ENCODE results near the gene CDKN2B-AS1. TPM values are rescaled to one million over a fixed set of nuclear protein-coding genes. Genes with fewer than 3 reads are reported as not detected.

CDKN2B-AS1 gene
- total RNA-seq, 1 experiment from 2014 or later, result 0.24 TPM

DNA sequence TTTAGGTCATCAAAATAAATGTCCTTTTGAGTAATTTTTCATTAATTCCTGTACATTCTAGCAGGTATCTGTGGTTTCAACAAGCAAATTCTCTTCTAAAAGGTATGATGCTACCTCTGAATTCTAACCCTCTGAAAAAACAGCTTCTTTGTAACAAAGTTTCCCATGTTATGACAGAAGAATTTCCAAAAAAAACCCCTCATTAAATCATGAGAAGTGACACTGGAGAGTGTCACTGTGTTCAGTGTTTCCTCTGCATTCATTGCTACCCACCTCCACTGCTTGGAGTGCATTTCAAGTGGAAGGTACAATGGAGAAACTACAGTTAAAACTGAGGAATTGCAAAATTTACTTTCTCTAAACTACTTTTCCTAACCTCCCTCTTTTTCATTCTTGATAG is 10.5 kb upstream of the CDKN2B-AS1 start (continued):
- TF ChIP-seq, protein P1, sequence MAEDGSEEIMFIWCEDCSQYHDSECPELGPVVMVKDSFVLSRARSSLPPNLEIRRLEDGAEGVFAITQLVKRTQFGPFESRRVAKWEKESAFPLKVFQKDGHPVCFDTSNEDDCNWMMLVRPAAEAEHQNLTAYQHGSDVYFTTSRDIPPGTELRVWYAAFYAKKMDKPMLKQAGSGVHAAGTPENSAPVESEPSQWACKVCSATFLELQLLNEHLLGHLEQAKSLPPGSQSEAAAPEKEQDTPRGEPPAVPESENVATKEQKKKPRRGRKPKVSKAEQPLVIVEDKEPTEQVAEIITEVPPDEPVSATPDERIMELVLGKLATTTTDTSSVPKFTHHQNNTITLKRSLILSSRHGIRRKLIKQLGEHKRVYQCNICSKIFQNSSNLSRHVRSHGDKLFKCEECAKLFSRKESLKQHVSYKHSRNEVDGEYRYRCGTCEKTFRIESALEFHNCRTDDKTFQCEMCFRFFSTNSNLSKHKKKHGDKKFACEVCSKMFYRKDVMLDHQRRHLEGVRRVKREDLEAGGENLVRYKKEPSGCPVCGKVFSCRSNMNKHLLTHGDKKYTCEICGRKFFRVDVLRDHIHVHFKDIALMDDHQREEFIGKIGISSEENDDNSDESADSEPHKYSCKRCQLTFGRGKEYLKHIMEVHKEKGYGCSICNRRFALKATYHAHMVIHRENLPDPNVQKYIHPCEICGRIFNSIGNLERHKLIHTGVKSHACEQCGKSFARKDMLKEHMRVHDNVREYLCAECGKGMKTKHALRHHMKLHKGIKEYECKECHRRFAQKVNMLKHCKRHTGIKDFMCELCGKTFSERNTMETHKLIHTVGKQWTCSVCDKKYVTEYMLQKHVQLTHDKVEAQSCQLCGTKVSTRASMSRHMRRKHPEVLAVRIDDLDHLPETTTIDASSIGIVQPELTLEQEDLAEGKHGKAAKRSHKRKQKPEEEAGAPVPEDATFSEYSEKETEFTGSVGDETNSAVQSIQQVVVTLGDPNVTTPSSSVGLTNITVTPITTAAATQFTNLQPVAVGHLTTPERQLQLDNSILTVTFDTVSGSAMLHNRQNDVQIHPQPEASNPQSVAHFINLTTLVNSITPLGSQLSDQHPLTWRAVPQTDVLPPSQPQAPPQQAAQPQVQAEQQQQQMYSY (CRISPR knock-in tag; IDR thresholded peaks at IDR 0.05), result no peak
- no peak for TF ChIP-seq CBFB (CRISPR knock-in tag; IDR thresholded peaks at IDR 0.05; ENCODE audit: low read depth)
- TF ChIP-seq ELF4 (CRISPR knock-in tag; IDR thresholded peaks at IDR 0.05; ENCODE audit: low read depth), result no peak
- no peak for TF ChIP-seq NFATC4 (CRISPR knock-in tag; IDR thresholded peaks at IDR 0.05)
- no peak for TF ChIP-seq ZNF423 (CRISPR knock-in tag; IDR thresholded peaks at IDR 0.05)
- TF ChIP-seq RELA (CRISPR knock-in tag; IDR thresholded peaks at IDR 0.05; ENCODE audit: borderline replicate concordance), result no peak
- TF ChIP-seq, protein P2, sequence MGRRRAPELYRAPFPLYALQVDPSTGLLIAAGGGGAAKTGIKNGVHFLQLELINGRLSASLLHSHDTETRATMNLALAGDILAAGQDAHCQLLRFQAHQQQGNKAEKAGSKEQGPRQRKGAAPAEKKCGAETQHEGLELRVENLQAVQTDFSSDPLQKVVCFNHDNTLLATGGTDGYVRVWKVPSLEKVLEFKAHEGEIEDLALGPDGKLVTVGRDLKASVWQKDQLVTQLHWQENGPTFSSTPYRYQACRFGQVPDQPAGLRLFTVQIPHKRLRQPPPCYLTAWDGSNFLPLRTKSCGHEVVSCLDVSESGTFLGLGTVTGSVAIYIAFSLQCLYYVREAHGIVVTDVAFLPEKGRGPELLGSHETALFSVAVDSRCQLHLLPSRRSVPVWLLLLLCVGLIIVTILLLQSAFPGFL (CRISPR knock-in tag; IDR thresholded peaks at IDR 0.05; ENCODE audit: borderline replicate concordance), result no peak
- no peak for TF ChIP-seq FOXP1 (CRISPR knock-in tag; IDR thresholded peaks at IDR 0.05; ENCODE audit: borderline replicate concordance)
- no peak for TF ChIP-seq IRF2 (CRISPR knock-in tag; IDR thresholded peaks at IDR 0.05; ENCODE audit: borderline replicate concordance, low read depth)
- TF ChIP-seq KAT7 (CRISPR knock-in tag; IDR thresholded peaks at IDR 0.05; ENCODE audit: borderline replicate concordance), result no peak

DNA sequence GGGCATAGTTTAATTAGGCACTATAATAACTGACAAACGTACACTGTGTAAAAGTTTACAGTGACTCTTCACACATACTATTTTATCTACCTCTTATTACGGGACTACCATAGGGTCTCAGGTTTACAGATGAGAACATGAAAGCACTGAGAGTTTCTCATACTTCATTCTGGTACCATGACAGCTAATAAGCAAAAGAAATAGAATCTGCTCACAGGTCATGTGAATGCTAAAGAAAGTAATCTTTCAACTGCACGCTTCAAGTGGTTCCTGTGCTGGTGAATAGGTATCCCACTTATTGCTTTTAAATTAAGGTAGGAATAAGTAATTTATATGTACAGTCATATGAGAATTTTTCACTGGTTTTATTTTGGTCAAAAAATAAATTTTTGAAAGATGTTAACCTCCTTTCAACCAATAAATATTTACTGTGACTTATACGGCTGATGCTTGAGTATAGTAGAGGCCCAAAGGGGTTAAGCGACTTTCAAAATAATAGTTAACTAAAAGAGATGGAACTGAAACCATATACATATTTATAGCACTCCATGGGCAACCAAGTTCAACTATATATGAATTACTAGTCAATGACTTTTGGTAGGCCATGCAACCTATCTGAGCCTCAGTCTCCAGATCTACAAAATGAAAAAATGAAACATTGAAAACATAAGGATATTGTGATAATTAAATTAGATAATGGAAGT is 8.5 kb upstream of the CDKN2B-AS1 start:
- H3K9me3 Mint-ChIP-seq, result no peaks in the 10 kb centered on the region
- no peak overlapping the region for H3K27ac Mint-ChIP-seq
- peaks cover 16% of the 10 kb centered on the region for H3K4me1 Mint-ChIP-seq
- POLR2A ChIA-PET, result no interaction called here
- CTCF ChIA-PET, result interaction anchor here (1.1 to 1.8 kb wide), 2 partner anchors 9 to 22 kb away, joined by 3 to 7 read pairs; partner anchors contain the start of genes CDKN2B and CDKN2B-AS1
- no peak for ATAC-seq
- no peak overlapping the region for H3K4me3 Mint-ChIP-seq
- no peak for DNase-seq (ENCODE audit: low spot score)
- H3K27me3 Mint-ChIP-seq (ENCODE audit: low read depth), result peaks cover 100% of the 10 kb centered on the region
- H3K36me3 Mint-ChIP-seq, result no peaks in the 10 kb centered on the region
- TF ChIP-seq, protein P3, sequence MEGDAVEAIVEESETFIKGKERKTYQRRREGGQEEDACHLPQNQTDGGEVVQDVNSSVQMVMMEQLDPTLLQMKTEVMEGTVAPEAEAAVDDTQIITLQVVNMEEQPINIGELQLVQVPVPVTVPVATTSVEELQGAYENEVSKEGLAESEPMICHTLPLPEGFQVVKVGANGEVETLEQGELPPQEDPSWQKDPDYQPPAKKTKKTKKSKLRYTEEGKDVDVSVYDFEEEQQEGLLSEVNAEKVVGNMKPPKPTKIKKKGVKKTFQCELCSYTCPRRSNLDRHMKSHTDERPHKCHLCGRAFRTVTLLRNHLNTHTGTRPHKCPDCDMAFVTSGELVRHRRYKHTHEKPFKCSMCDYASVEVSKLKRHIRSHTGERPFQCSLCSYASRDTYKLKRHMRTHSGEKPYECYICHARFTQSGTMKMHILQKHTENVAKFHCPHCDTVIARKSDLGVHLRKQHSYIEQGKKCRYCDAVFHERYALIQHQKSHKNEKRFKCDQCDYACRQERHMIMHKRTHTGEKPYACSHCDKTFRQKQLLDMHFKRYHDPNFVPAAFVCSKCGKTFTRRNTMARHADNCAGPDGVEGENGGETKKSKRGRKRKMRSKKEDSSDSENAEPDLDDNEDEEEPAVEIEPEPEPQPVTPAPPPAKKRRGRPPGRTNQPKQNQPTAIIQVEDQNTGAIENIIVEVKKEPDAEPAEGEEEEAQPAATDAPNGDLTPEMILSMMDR (IDR thresholded peaks at IDR 0.05), result no peak
- TF ChIP-seq, protein P4, sequence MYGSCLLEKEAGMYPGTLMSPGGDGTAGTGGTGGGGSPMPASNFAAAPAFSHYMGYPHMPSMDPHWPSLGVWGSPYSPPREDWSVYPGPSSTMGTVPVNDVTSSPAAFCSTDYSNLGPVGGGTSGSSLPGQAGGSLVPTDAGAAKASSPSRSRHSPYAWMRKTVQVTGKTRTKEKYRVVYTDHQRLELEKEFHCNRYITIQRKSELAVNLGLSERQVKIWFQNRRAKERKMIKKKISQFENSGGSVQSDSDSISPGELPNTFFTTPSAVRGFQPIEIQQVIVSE (CRISPR knock-in tag; IDR thresholded peaks at IDR 0.05; ENCODE audit: borderline replicate concordance), result no peak
- TF ChIP-seq NR3C1 (CRISPR knock-in tag; conservative IDR thresholded peaks at IDR 0.05; ENCODE audit: low read depth), result no peak
- TF ChIP-seq, protein P2 (CRISPR knock-in tag; IDR thresholded peaks at IDR 0.05; ENCODE audit: borderline replicate concordance), result no peak
- TF ChIP-seq, protein P5, sequence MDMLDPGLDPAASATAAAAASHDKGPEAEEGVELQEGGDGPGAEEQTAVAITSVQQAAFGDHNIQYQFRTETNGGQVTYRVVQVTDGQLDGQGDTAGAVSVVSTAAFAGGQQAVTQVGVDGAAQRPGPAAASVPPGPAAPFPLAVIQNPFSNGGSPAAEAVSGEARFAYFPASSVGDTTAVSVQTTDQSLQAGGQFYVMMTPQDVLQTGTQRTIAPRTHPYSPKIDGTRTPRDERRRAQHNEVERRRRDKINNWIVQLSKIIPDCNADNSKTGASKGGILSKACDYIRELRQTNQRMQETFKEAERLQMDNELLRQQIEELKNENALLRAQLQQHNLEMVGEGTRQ (CRISPR knock-in tag; IDR thresholded peaks at IDR 0.05), result no peak
- TF ChIP-seq, protein P6, sequence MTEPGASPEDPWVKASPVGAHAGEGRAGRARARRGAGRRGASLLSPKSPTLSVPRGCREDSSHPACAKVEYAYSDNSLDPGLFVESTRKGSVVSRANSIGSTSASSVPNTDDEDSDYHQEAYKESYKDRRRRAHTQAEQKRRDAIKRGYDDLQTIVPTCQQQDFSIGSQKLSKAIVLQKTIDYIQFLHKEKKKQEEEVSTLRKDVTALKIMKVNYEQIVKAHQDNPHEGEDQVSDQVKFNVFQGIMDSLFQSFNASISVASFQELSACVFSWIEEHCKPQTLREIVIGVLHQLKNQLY (CRISPR knock-in tag; IDR thresholded peaks at IDR 0.05), result no peak
- TF ChIP-seq SMAD3 (CRISPR knock-in tag; IDR thresholded peaks at IDR 0.05; ENCODE audit: borderline replicate concordance), result no peak
- TF ChIP-seq, protein P7, sequence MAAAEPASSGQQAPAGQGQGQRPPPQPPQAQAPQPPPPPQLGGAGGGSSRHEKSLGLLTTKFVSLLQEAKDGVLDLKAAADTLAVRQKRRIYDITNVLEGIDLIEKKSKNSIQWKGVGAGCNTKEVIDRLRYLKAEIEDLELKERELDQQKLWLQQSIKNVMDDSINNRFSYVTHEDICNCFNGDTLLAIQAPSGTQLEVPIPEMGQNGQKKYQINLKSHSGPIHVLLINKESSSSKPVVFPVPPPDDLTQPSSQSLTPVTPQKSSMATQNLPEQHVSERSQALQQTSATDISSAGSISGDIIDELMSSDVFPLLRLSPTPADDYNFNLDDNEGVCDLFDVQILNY (CRISPR knock-in tag; IDR thresholded peaks at IDR 0.05), result no peak
- TF ChIP-seq, protein P8, sequence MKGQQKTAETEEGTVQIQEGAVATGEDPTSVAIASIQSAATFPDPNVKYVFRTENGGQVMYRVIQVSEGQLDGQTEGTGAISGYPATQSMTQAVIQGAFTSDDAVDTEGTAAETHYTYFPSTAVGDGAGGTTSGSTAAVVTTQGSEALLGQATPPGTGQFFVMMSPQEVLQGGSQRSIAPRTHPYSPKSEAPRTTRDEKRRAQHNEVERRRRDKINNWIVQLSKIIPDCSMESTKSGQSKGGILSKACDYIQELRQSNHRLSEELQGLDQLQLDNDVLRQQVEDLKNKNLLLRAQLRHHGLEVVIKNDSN (CRISPR knock-in tag; IDR thresholded peaks at IDR 0.05), result no peak
- TF ChIP-seq OVOL2 (CRISPR knock-in tag; IDR thresholded peaks at IDR 0.05; ENCODE audit: borderline replicate concordance), result no peak
- TF ChIP-seq NR1H2 (CRISPR knock-in tag; IDR thresholded peaks at IDR 0.05), result no peak
- TF ChIP-seq TEAD4 (CRISPR knock-in tag; IDR thresholded peaks at IDR 0.05), result no peak
- no peak for TF ChIP-seq CREB1 (CRISPR knock-in tag; IDR thresholded peaks at IDR 0.05)
- TF ChIP-seq, protein P9, sequence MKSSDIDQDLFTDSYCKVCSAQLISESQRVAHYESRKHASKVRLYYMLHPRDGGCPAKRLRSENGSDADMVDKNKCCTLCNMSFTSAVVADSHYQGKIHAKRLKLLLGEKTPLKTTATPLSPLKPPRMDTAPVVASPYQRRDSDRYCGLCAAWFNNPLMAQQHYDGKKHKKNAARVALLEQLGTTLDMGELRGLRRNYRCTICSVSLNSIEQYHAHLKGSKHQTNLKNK (CRISPR knock-in tag; IDR thresholded peaks at IDR 0.05), result no peak
- no peak for TF ChIP-seq KAT7 (CRISPR knock-in tag; IDR thresholded peaks at IDR 0.05; ENCODE audit: borderline replicate concordance)
